IPS DF 19.7 (cell line): ENCODE results near the gene IFNA21.
"Not testable (repeated sequence)": the region's sequence is repeated elsewhere in the genome, so short reads cannot be mapped to it uniquely, and the experiment has no call there.

ENCODE experiments used
- DNase-seq: peaks from one replicate; pipeline ENCODE4 v3.0.0-alpha.2; 2013; ENCODE audit warnings: low read depth, low spot score

The IFNA21 gene

GRCh38 chr9:21166560-21166959, at the start of gene IFNA21:
Gene IFNA21, minus strand, starts transcription at chr9:21166660. Its CDS starts 48 bp downstream, at chr9:21166612.
- not testable (repeated sequence) for DNase-seq

GRCh38 chr9:21213411-21214326, 47.2 kb upstream of the IFNA21 start:
- DNase-seq: not testable (repeated sequence)

GRCh38 chr9:21212160-21212559, 45.7 kb upstream of the IFNA21 start:
- DNase-seq: not testable (repeated sequence)

- not testable (repeated sequence) for DNase-seq
These were observed 44.3 kb upstream of the IFNA21 start for GRCh38 chr9:21210782-21211181.

GRCh38 chr9:21210311-21210710, 43.9 kb upstream of the IFNA21 start:
- no peak for DNase-seq

- not testable (repeated sequence) for DNase-seq
These were observed 40.6 kb upstream of the IFNA21 start, which contains the start of gene IFNA10 for GRCh38 chr9:21207043-21207442. Gene IFNA10, minus strand, starts transcription at chr9:21207143. Its CDS starts 46 bp downstream, at chr9:21207097.

- no peak for DNase-seq
These were observed 38.7 kb upstream of the IFNA21 start for GRCh38 chr9:21205204-21205603.

- DNase-seq: not testable (repeated sequence)
These were observed 35.6 kb upstream of the IFNA21 start, which contains the start of gene IFNA7 for GRCh38 chr9:21202105-21202504. Gene IFNA7, minus strand, starts transcription at chr9:21202205. Its CDS starts 40 bp downstream, at chr9:21202165.

- not testable (repeated sequence) for DNase-seq
These were observed 28.7 kb upstream of the IFNA21 start for GRCh38 chr9:21194867-21195776.

- DNase-seq: not testable (repeated sequence)
These were observed 21.0 kb upstream of the IFNA21 start, which contains the start of gene IFNA4 for GRCh38 chr9:21187487-21187886. Gene IFNA4, minus strand, starts transcription at chr9:21187587. Its CDS starts 56 bp downstream, at chr9:21187531.

- not testable (repeated sequence) for DNase-seq
These were observed 16.6 kb upstream of the IFNA21 start for GRCh38 chr9:21182810-21183736.

GRCh38 chr9:21174671-21175070, 8.2 kb upstream of the IFNA21 start:
- no peak for DNase-seq

- no peak for DNase-seq
These were observed 5.7 kb upstream of the IFNA21 start for GRCh38 chr9:21172156-21172555.

- DNase-seq: no peak
These were observed 4.9 kb upstream of the IFNA21 start for GRCh38 chr9:21171351-21171750.

GRCh38 chr9:21165516-21165915, 944 bp downstream of the IFNA21 start:
- no peak for DNase-seq

- DNase-seq: no peak
These were observed 6.3 kb downstream of the IFNA21 start for GRCh38 chr9:21160178-21160577.

GRCh38 chr9:21155501-21155900, 11.0 kb downstream of the IFNA21 start:
- DNase-seq: no peak

GRCh38 chr9:21154018-21154608, 12.3 kb downstream of the IFNA21 start:
- no peak for DNase-seq

- no peak for DNase-seq
These were observed 13.0 kb downstream of the IFNA21 start for GRCh38 chr9:21153336-21154017.

- DNase-seq: no peak
These were observed 21.9 kb downstream of the IFNA21 start for GRCh38 chr9:21144603-21145002.
